A549 treated with ZK216348 at 1 μM for 4 hours (cell line): ENCODE measurements around the gene CLCA2. TPM values are rescaled to one million over a fixed set of nuclear protein-coding genes. Genes with fewer than 3 reads are reported as not detected.

Experiments
- total RNA-seq: library from RNA; stranded (reverse); fragments of 200-300 nt; extraction: Qiagen RNA extraction; gene quantifications from 5 replicates; pipeline ENCODE4 v1.2.3, GENCODE V29; 2022; ENCODE audit warnings: low read depth

The CLCA2 gene, protein sequence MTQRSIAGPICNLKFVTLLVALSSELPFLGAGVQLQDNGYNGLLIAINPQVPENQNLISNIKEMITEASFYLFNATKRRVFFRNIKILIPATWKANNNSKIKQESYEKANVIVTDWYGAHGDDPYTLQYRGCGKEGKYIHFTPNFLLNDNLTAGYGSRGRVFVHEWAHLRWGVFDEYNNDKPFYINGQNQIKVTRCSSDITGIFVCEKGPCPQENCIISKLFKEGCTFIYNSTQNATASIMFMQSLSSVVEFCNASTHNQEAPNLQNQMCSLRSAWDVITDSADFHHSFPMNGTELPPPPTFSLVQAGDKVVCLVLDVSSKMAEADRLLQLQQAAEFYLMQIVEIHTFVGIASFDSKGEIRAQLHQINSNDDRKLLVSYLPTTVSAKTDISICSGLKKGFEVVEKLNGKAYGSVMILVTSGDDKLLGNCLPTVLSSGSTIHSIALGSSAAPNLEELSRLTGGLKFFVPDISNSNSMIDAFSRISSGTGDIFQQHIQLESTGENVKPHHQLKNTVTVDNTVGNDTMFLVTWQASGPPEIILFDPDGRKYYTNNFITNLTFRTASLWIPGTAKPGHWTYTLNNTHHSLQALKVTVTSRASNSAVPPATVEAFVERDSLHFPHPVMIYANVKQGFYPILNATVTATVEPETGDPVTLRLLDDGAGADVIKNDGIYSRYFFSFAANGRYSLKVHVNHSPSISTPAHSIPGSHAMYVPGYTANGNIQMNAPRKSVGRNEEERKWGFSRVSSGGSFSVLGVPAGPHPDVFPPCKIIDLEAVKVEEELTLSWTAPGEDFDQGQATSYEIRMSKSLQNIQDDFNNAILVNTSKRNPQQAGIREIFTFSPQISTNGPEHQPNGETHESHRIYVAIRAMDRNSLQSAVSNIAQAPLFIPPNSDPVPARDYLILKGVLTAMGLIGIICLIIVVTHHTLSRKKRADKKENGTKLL
- not detected in 5 replicates for total RNA-seq

GRCh38 chr1:86423873-86424272 is at the start of gene CLCA2:
CLCA2 (plus strand) TSS chr1:86424171; CDS start chr1:86424248, 77 bp downstream.

GRCh38 chr1:86395751-86396497 is 28.0 kb upstream of the CLCA2 start, which contains the start of gene ODF2L:
ODF2L (minus strand) TSS chr1:86396323; CDS start chr1:86387027, 9,296 bp downstream.

DNA sequence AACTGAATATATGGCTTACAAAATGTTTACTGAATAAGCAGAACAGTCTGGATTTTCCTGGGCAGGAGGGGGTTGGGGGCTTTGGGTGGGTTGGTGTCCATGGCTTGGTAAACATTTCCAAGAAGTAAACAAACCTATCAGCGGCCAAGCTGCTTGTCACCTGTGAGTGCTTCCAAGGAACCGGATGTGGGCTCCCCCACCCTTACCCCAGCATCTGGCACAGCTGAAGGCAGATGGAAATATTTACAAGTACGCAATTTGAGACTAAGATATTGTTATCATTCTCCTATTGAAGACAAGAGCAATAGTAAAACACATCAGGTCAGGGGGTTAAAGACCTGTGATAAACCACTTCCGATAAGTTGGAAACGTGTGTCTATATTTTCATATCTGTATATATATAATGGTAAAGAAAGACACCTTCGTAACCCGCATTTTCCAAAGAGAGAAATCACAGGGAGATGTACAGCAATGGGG is 44.6 kb downstream of the CLCA2 start, which contains the start of gene CLCA1:
CLCA1 (plus strand) TSS at position 427 of the 477 bp plus-strand sequence; CDS start at position 472, 45 bp downstream.

Other genes starting within 250 kb of the CLCA2 start
- 5.1 to 15.0 TPM (median 8.5 TPM) in 5 replicates for gene ODF2L, start 27.8 kb upstream of the CLCA2 start, total RNA-seq
- not detected in 5 replicates for gene CLCA1, start 44.8 kb downstream of the CLCA2 start, total RNA-seq
- not detected in 5 replicates for gene CLCA4, start 122.9 kb downstream of the CLCA2 start, total RNA-seq